GM13976 (cell line): ENCODE results near the gene PAX7.

Experiments
- DNase-seq: peaks from one replicate; pipeline ENCODE4 v3.0.0; 2012; ENCODE audit warnings: low spot score
- CTCF ChIP-seq: IDR thresholded peaks from 2 replicates; pipeline ENCODE4 v1.5.1; 2012; ENCODE audit warnings: borderline replicate concordance, mild to moderate bottlenecking; ENCODE audit not compliant: insufficient read depth; ENCODE audit errors: extremely low read depth, missing control alignments, control extremely low read depth
- in situ Hi-C: fragments of 300-500 bp; cut with MboI; formaldehyde crosslinking; loops from one replicate; pipeline ENCODE4 v1.12.0; 2022; ENCODE audit warnings: low sequenced_read_pairs, mixed read lengths, inconsistent platforms; ENCODE audit not compliant: unreplicated experiment

PAX7 gene

DNA sequence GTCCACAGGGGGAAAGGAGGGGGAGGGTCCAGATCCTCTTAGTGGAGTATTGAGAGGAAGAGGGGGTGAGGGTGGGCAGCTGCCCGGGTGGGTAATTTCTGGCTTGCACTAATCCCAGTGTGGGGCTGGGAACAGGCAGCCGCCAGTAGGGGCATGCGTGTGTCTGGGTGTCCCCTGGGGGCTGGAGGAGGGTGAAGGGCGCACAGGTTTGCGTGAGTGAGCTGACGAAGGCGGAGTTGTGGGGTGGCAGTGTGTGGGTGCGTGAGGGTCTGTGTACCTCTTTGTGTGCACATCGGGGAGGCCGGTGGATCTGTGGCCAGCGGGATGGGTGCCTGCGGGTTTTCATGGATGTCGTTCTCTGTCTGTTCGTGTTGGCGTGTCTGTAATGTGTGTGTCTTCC is 97.3 kb downstream of the PAX7 start:
- no peak for DNase-seq
- in situ Hi-C loops = no loop called here
- no peak for TF ChIP-seq CTCF

GRCh38 chr1:18730321-18730720 is 99.7 kb downstream of the PAX7 start:
- in situ Hi-C loops = no loop called here
- DNase-seq = no peak
- no peak for TF ChIP-seq CTCF

DNA sequence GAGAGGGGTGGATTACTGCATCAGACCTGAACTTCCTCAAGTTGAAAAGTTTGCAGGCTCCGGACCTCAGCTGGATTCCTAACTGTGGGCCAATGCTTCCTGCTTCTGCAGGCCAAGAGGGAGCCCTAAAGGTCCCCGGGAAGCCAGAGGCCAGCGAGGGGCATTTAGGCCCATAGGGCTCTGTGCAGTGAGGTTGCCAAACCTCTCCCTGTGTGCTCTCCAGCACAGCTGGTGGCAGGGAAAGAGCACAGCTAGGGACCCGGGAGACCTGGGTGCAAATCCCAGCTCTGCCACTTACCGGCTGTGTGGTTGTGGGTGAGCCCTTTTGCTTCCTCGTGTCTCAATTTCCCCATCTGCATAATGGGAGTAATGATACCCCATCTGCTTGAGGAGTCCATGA is 100.5 kb downstream of the PAX7 start:
- in situ Hi-C loops = no loop called here
- TF ChIP-seq CTCF = no peak
- DNase-seq = no peak

- DNase-seq = no peak
- TF ChIP-seq CTCF = no peak
- in situ Hi-C loops = no loop called here
Measured at GRCh38 chr1:18731591-18732235, 101.1 kb downstream of the PAX7 start.

DNA sequence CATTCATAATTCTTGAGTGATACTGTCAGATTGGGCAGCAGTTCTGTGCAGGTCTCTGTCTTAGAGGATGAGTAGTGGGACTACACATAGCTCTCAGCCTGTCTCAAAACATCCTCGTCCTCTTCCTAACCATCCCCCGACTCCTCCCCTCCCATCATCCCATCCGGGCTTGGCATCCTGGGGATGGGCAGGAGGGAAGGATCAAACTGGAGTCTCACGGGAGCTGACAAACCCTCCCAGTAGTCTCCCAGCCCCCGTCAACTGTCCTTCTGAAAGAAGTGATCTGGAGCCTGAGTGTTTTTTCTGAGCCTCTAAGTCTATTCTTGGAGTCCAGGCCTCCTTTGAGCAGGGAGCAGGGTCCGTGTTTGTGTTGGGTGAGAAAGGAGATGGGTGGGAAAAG is 102.0 kb downstream of the PAX7 start:
- in situ Hi-C loops = no loop called here
- no peak for TF ChIP-seq CTCF
- DNase-seq = no peak

DNA sequence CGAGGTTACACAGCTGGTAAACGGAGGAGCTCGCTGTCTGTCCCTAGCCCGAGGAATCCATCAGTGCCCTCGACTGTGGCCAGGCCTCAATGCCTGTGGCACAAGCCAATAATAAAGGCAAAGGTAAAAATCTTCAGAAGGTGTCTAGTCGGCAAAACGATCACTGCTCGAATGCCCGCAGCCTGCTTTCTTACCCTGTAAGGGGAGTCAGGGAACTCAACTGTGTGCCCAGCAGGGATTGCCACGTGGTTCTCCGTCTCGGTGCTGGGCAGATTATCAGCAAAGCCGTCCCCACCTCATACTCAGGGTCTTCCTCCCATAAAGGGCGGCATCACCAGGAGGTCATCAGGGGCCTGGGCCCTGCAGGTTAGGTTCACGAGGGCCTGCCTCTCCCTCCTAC is 103.4 kb downstream of the PAX7 start:
- no peak for TF ChIP-seq CTCF
- no peak for DNase-seq
- in situ Hi-C loops = no loop called here
